Hematopoietic multipotent progenitor cell (in vitro differentiated cells): ENCODE results near the gene FDPS. TPM values are rescaled to one million over a fixed set of nuclear protein-coding genes. Genes with fewer than 3 reads are reported as not detected.
"Not testable (repeated sequence)": the region's sequence is repeated elsewhere in the genome, so short reads cannot be mapped to it uniquely, and the experiment has no call there.

Experiments used
- DNase-seq, 3 donors: peaks; one replicate each; pipeline ENCODE4 v3.0.0-alpha.2; 2011 to 2015; ENCODE audit warnings: low read depth in 2 of 3, low spot score in 2 of 3
- total RNA-seq: library from RNA; depleted of rRNA; stranded (reverse); fragments of >200 nt; gene quantifications from one replicate; pipeline ENCODE4 v1.2.3, GENCODE V29; 2012

The FDPS gene
- total RNA-seq, 1 donor = 85.4 TPM

DNA sequence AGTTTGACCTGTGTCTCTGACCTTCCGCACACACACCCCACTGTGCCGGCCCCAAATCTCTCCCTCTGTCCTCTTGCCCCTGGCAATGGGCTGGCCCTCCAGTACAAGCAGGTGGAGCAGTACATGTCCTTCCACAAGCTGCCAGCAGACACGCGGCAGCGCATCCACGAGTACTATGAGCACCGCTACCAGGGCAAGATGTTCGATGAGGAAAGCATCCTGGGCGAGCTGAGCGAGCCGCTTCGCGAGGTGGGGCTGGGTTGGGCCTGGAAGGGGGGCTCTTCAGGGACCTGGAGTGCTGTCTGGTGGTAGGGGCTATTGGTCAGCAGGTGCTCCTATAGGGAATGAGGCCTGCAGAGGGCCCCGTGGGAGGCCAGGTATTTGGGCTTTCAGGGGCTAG lies 23.6 kb upstream of the FDPS start:
- DNase-seq = no peak

DNA sequence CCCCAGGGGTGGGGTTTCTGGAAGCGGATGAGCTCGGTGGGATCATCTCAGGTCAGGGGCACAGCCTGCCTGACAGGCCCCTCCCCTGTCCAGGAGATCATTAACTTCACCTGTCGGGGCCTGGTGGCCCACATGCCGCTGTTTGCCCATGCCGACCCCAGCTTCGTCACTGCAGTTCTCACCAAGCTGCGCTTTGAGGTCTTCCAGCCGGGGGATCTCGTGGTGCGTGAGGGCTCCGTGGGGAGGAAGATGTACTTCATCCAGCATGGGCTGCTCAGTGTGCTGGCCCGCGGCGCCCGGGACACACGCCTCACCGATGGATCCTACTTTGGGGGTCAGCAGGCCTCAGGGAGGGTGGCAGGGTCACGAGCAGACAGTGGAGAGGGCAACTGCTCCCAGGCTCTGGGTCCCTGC lies 23.0 kb upstream of the FDPS start:
- no peak for DNase-seq

DNA sequence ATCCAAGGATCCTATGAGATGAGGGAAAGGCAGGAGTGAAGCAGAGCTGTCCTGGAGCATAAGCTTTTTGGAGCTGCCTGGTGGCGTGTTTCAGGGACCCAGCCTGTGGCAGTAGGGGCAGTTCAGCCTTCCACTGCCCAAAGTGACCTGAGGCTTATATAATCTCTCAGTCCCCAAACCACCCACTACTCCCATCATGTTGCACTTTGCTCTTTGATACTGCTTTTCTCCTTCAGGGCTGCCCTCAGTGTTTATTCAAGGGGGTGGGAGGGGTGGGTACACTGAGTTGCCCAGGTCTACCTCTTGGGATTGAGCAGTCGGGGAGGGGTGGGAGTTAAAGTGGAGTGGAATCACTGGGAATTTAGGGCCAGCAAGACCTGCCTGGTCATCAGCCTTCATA lies 22.1 kb upstream of the FDPS start:
- DNase-seq = no peak

DNA sequence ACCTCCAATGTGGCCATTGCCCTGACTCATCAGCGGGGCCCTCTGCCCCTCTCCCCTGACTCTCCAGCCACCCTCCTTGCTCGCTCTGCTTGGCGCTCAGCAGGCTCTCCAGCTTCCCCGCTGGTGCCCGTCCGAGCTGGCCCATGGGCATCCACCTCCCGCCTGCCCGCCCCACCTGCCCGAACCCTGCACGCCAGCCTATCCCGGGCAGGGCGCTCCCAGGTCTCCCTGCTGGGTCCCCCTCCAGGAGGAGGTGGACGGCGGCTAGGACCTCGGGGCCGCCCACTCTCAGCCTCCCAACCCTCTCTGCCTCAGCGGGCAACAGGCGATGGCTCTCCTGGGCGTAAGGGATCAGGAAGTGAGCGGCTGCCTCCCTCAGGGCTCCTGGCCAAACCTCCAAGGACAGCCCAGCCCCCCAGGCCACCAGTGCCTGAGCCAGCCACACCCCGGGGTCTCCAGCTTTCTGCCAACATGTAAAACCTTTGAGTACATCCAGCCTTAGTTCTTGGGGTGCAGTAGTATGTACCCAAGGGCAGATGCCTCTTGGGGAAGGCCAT lies 20.6 kb upstream of the FDPS start:
- DNase-seq = no peak

DNA sequence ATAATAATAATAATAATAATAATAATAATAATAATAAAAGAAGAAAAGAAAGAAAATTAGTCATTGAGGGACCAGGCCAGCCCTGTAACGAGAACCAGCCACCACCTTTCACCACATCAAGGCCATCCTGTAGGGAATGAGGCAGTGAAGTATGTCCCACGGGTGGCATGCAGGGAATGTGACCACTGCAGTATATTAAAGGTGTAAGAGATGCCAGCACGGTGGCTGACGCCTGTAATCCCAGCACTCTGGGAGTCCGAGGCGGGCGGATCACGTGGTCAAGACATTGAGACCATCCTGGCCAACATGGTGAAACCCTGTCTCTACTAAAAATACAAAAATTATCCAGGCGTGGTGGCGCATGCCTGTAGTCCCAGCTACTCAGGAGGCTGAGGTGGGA lies 17.7 kb upstream of the FDPS start:
- not testable (repeated sequence) for DNase-seq

DNA sequence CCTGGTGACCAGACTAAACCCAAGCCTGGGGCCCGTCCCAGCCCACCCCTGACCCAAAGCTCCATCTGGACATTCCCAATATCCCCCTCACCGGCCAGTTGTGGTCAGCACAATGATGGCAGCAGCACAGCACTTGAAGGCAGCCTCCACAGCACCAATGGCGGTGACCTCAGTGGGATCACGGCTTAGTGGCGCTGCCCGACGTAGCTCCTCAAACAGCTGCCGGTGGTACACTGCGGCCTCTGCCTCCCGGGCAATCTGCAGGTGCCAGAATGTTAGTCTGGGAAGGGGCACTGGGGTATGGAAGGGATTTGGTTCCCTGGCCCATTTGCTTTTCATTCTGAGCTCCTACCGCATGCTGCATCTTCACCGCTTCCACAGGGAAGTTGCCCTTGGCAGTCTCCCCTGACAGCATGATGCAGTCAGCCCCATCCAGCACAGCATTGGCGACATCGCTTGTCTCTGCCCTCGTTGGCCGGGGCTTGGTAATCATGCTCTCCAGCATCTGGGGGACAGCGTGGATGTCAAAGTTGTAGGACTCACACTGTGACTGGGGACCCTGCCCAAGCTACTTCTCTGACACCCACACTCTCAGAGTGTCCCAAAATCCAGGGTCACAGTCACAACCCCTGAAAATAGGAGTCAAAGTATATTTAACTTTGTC lies 15.4 kb upstream of the FDPS start:
- DNase-seq = no peak

DNA sequence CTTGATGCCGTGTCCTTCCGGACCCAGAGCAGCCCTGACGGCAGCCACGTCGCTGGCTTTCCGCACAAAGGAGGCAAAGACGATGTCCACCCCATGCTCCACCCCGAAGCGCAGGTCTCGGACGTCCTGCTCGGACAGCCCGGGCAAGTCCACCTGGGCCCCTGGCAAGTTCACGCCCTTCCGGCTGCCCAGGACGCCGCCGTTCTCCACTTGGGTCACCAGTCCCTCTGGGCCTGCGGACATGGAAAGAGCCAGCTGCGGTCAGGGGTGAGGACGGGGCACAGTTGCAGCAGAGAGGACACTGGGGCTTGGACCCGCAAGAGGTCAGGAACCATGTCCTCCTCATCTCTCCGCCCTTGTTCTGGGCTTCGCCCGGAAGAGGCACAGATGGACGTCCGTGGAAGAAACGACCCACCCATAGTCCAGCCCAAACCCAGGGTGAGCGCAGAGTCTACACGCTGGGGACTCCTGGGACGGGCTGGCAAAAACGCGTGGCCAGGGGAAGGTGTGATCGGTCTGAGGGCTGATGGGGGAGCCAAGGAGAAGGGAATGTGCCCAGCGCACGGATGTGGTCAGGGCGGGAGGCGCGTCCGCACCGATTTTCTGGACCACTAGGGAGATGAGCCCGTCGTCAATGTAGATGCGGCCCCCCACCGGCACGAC lies 14.0 kb upstream of the FDPS start:
- no peak for DNase-seq

DNA sequence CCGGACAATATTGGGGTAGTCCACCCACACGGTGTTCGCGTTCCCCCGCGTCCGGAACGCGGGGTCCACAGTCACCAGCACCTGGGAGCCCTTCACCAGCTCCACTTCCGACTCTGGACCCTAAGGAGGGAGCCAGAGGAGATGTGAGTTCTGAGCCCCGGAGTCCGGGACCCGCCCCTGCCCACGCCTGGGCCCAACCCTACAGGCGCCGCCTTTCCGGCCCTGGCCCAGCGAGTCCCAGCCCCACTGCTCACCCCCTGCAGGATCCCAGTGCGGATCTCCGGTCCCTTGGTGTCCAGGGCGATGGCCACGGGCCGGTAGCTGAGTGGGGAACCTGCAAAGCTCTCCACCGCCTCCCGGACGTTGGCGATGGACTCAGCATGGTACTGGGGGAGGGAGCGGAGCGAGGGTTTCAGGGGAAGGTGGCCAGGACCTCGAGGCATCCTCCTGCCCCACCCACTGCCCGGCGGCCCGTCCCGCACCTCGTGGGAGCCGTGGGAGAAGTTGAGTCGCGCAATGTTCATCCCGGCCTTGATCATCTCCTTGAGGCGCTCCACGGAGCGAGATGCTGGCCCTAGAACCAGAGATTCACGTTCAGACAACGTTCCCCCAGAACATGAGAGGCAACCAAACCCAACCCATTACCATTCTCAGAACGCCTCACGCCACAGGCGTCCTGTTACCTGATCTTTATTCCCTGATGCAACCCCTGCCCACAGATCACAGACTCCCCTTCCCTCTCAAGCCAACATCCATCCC lies 13.3 kb upstream of the FDPS start:
- DNase-seq = peak in 1 of 3 donors; percentile 1

DNA sequence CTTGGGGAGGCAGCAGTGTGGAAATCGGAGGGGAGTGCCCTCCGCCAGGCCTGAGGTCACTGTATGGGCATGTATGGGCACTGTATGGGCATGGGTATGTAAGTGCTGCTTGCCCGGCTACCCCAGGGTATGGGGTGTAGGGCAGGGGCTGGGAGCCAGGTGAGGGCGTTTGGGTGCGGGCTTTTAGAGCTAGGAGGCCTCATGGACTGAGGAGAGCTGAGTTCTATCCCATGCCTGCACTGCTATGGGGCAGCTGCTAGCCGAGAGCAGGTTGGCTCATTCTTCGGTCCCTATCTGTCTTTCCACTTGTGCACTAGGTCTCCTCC lies 12.8 kb upstream of the FDPS start:
- no peak for DNase-seq

DNA sequence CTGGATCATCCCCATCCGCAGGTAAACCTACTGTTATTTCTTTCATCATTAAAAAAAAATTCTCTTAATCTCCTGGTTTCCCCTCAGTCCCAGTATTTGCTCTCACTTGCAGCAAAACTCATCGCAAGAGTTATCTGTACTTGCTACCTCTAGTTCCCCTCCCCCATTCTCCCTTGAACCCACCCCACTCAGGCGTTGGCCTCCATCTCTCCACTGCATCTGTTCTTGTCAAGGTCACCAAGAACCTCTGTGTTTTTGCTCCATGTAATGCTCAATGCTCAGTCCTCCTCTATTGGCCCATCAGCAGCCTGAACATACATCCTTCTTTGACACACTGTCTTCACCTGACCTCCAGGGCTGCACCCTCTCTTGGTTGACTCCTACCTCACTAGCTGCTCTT lies 12.0 kb upstream of the FDPS start:
- no peak for DNase-seq

DNA sequence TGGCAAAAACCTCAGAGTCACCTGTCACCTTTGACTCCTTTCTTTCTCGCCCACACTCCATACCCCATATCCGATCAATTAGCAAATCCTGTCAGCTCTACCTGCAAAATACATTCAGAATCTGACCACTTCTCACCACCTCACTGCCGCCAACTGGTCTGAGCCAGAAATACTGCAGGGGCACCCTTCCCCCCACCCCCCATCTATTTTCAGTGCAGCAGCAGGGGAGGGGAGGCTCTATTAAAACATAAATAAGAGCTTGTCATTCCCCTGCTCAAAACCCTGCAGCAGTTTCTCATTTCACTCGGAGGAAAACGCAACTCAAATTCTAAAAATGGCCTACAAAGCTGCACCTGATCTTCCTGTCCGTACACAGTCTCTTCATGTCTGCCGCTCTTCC lies 11.3 kb upstream of the FDPS start:
- no peak for DNase-seq

DNA sequence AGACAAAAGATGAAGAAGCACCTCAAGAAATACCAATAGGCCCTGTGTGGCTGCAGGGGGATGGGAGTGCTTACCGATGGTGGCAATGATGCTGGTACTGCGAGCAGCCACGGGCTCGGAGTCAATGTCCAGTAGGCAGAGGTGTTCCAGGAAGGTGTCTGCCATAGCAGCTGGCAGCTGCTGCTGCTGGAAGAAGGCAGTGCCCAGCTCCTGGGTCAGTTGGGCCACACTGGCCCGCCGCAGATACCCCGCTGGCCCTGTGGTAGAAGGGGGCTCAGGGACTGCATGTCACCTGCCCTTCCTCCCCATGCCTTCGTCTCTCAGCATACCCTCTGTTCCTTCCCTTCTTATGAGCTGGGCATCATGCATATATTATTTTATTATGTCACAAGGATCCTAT lies 8.6 kb upstream of the FDPS start:
- no peak for DNase-seq

DNA sequence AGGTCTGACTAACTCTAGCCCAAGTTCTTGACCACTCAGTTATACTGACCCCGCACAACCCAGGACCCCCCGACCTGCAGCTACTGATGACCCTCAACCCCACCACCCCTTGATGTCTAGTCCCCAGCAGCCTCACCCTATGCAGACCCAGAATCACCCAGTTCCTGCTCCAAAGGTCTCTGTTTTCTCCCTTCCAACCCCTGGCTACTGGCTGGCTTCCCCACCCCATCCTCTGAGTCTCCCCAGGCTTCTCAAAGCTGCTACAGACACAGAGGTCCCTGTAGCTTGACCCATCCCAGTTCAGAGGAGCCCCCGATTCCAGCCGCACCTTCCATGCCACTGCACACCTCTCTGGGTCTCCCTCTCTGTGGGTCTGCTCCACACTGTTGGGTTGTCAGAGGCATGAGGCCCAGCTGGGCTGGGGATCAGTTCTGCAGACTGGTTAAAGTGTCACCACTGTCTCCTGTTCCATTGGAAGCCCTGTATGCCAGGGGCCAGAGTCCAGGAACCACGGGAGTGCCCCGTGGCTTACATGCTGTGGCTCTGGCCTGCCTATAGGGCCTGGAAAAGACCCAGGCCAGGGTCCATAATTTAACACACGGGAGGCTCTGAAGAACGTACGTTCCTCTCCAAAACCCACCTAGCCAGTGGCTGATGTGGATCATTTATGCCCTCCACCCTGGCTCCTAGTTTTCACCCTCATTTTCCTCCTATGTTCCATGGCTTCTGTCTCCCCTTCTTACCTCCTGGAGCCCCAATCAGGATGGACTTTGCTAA lies 7.9 kb upstream of the FDPS start:
- no peak for DNase-seq

DNA sequence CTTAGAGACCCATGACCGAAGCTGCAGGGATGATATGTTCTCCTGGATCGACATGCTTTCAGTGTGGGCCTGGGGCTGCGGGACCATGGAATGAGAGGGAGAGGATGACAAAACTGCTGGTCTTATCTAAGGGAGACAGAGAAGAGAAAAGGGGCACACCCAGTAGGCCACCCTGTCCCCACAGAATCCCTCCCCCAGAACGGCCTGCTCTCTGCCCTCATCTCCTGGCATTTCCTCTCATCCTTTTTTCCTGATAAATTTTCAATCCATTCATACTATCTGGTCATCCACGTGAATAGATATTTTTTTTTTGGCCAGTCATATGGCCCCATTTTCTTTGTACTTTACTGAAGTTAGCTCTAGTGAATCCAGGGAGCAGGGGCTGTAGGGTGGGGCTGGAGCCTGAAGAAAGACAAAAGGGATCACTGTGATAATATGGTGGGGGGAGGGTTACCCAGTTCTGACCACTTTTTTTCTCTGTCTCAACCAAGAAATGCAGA lies 7.3 kb upstream of the FDPS start, which contains the start of gene PKLR:
Gene PKLR (minus strand): TSS at position 97 of the 500 bp plus-strand sequence. CDS start 43 bp downstream, at position 54.
- no peak for DNase-seq

DNA sequence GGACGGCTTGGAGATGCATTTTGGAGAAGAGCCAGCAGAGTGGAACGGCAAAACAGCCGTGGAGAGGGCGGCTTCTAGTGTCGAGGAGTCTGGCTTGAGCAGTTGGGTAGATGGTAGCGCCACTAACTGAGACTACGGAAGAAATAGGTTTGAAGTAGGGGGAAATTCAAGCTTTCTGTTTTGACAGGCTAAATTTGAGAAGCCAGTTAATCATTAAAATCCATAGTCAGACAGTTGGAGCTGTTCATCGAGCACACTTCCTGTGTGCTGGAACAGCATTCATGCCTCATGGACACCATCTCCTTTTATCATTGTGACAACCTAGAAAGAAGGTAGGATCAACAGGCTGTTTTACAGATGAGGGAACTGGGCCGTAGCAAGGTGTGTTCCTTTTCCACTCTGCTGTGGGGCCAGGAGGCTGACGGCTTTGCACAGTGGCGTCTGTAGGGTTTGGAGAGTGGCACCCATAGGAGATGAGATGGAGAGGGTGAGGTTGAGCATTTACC lies 4.1 kb upstream of the FDPS start:
- no peak for DNase-seq

DNA sequence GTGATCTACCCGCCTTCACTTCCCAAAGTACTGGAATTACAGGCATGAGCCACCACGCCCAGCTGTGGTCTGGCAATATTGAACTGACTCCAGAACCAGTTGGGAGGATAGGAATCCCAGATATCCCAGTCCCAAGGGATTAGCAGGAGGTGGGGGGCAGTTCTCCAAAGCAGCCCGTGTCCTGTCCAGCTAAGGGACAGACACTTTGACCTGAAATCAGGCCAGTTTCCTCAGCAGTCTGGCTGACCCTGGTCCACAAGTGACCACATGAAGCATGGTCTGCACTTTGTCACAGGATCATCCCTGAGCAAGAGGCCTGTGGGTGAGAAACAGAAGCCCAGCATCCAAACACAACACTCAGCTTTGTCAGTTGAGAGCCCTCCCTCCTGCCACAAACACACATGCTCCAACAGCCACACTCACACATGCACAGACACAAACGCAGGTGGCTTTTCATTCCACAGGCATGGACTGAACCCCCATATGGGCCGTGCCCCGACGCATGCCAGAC lies 2.7 kb upstream of the FDPS start:
- no peak for DNase-seq

DNA sequence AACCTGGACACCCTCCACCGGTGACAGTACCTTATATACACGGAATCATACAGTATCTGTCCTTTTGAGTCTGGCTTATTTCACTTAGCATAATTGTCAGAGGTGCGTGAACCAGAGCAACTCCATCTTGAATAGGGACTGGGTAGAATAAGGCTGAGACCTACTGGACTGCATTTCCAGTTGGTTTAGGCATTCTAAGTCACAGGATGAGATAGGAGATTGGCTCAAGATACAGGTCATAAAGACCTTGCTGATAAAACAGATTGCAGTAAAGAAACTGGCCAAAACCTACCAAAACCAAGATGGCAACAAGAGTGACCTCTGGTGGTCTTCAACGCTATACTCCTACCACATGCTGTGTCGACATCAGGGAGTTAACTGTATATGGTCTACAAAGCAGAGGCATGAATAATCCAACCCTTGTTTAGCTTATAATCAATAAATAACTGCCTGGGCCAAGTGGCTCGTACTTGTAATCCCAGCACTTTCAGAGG lies 1.4 kb upstream of the FDPS start:
- DNase-seq = peak in 2 of 3 donors; percentile 55 to 78

DNA sequence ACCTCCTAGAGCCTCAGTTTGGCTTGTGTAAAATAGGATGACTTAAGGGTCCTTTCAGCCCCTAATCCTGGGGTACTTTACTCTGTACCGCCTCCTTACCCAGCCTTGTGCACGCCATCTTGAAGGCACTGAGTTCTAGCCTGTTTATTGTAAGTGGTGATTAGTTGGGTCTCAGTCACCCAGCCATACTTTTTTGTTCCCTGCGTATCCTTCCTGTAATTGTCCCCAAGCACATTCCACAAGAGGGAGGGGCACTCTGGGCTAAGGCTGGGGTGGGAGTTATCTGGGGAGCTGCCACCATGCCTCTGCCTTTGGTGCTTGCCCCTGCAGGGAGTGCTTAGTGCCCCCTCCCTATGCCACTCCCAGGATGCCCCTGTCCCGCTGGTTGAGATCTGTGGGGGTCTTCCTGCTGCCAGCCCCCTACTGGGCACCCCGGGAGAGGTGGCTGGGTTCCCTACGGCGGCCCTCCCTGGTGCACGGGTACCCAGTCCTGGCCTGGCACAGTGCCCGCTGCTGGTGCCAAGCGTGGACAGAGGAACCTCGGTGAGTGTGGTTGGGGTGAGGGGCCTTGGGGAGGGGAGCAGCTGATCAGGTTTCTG lies 856 bp downstream of the FDPS start:
- DNase-seq = peak in 2 of 3 donors; percentile 14 to 15

DNA sequence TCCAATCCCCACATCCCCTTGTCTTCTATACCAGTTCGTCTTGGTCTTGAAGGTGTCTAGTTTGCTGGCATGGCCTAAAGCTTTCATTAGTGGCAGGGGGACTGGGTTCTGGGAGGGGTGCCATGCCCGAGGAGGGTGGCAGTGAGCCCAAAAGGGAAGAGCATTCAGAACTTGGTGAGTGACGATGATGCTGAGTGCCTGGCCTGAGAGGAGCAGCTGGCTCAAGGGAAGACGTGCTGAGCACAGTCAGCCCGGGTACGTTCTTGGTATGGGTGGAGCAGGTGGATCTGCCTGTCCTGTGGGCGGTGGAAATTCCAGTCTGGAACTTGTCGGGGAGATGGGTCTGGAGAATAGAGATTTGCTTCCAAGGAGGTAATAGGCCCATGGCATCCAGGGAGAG lies 4.6 kb downstream of the FDPS start:
- no peak for DNase-seq

DNA sequence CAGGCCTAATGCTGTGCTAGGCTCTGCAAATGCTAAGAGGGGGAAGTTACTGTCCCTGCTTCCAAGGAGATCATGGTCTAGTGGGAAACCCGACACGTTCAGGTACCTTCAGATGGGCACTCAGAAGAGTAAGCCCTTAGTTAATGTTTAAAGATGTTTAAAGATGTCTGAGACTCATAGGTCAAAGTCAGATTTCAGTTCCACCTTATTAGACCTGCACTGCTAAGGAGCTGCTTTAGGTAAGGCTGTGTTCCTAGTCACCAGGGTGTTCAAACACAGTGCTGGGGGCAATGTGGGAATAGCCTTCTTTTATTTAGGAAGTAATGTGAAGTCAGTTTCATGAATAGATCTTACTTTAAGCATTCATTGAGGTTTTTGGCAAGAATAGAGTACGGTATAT lies 8.3 kb downstream of the FDPS start:
- DNase-seq = no peak
